ENCODE measurements around the gene ACAD8.

GRCh38 chr11:134271978-134272377 lies 18.6 kb downstream of the ACAD8 start:
- no peak for TF ChIP-seq POLR2AphosphoS5 (IDR thresholded peaks at IDR 0.05)
- TF ChIP-seq POLR2A (IDR thresholded peaks at IDR 0.05): no peak
